Measurements from ENCODE around the gene UAP1L1. TPM values are rescaled to one million over a fixed set of nuclear protein-coding genes. Genes with fewer than 3 reads are reported as not detected.

UAP1L1 gene
- total RNA-seq, 4 donors from 2014 or later: 3.6 to 5.8 (median 5.0) TPM

DNA sequence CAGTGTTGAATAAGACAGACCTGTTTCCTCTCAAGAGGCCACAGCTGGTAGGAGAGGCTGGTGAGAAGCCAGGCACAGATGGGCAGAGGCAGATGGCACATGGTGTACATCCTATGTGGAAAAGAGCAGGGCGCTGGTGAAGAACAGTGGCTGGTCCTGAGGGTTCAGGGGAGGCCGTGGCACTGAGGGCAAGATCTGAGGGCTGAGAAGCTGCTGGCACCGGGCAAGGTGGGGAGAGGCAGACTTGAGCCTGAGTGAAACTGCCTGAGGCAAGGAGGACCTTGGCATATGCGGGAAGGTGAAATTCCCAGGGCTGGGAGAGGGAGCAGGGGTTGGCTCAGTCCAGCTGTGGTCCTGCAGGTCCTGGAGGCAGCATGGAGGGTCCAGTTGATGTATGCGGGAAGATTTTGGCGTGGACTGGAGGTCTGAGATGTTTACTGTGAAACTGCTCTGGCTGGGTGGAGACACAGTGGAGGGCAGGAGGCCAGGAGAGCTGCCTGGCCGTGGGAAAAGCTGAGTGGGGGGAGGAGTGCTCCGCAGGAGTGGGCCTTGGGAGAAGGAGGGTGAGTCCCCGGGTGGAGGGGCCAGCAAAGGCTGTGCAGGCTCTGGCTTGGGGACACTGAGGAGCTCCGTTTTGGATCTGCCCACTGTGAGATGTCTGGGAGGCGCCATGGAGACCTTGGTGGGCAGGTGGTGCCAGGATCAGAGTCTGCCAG is 12.1 kb downstream of the UAP1L1 start:
- Histone ChIP-seq H3K27ac (replicated peaks in 1 of 4) (no peak overlapping the region), H3K4me3 (no peak overlapping the region), H3K9me3 (no peaks in the 10 kb centered on the region), H3K4me1 (peaks cover 19 to 46% (median 36%) of the 10 kb centered on the region in 4 donors), H3K27me3 (no peaks in the 10 kb centered on the region), H3K36me3 (peaks cover 8 to 56% (median 37%) of the 10 kb centered on the region in 4 donors)
- intact Hi-C loops (cut with DNase I): no loop called here
- WGBS: 83% methylated on average over 9 of the region's 11 CpGs
- TF ChIP-seq, protein P1, sequence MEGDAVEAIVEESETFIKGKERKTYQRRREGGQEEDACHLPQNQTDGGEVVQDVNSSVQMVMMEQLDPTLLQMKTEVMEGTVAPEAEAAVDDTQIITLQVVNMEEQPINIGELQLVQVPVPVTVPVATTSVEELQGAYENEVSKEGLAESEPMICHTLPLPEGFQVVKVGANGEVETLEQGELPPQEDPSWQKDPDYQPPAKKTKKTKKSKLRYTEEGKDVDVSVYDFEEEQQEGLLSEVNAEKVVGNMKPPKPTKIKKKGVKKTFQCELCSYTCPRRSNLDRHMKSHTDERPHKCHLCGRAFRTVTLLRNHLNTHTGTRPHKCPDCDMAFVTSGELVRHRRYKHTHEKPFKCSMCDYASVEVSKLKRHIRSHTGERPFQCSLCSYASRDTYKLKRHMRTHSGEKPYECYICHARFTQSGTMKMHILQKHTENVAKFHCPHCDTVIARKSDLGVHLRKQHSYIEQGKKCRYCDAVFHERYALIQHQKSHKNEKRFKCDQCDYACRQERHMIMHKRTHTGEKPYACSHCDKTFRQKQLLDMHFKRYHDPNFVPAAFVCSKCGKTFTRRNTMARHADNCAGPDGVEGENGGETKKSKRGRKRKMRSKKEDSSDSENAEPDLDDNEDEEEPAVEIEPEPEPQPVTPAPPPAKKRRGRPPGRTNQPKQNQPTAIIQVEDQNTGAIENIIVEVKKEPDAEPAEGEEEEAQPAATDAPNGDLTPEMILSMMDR (IDR thresholded peaks at IDR 0.05): no peak
- TF ChIP-seq POLR2AphosphoS5 (IDR thresholded peaks at IDR 0.05) (no peak), EP300 (IDR thresholded peaks at IDR 0.05) (no peak)
- no peak for DNase-seq (ENCODE audit: extremely low spot score)

GRCh38 chr9:137095664-137096517 is 18.6 kb downstream of the UAP1L1 start:
- intact Hi-C loops (cut with DNase I): no loop called here
- 82% methylated on average over 29 of the region's 30 CpGs for WGBS
- H3K27me3 ChIP-seq: no peaks in the 10 kb centered on the region
- TF ChIP-seq, protein P1 (IDR thresholded peaks at IDR 0.05): no peak
- TF ChIP-seq EP300 (IDR thresholded peaks at IDR 0.05) (no peak), POLR2AphosphoS5 (IDR thresholded peaks at IDR 0.05) (no peak), POLR2A (IDR thresholded peaks at IDR 0.05; ENCODE audit: low read depth) (no peak)
- H3K4me3 ChIP-seq: no peak overlapping the region
- no peak overlapping the region for H3K27ac ChIP-seq (replicated peaks in 1 of 4)
- DNase-seq (ENCODE audit: extremely low spot score): no peak
- no peaks in the 10 kb centered on the region for H3K4me1 ChIP-seq
- no peaks in the 10 kb centered on the region for H3K9me3 ChIP-seq
- H3K36me3 ChIP-seq: peaks cover 29 to 93% (median 81%) of the 10 kb centered on the region in 4 donors

DNA sequence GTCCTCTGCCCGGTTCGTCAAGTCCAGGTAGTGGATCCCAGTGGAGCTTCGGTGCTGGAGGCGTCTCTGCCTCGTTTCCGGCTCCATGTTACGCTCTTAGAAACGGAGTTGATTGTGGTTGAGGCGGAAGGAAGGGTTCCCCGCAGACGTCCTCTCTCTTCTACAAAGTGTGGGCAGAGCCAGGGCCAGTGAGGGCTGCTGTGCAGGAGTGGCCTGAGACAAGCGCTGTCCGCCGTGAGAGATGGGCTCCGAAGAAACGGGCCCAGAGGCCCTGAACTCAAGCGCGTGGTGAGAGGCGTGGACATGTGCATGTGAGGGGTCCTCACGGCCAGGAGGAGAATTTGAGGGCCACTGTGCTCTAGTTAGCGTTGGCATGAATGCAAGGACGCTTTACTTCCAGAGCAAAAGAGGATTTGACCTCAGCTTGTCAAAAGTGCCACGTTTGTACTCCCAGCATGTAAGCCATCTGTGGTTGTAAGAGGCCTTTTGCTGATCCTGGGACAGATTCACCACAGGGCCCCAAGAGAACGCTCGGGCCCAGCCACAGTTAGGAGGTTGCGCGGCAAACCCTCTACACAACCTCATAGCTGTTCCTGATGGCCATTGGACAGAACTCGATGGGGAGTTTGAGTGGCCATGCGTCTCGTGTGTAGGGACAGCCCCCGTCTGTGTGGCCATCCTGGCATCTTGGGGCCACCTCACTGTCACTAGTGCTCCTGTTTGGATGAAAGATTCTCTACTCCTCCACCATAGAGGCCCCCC is 19.6 kb downstream of the UAP1L1 start:
- Histone ChIP-seq H3K27ac (replicated peaks in 1 of 4) (no peak overlapping the region), H3K4me3 (no peak overlapping the region), H3K9me3 (no peaks in the 10 kb centered on the region), H3K27me3 (no peaks in the 10 kb centered on the region), H3K36me3 (peaks cover 40 to 95% (median 85%) of the 10 kb centered on the region in 4 donors), H3K4me1 (no peaks in the 10 kb centered on the region)
- WGBS: 92% methylated on average over 31 of the region's 31 CpGs
- TF ChIP-seq POLR2AphosphoS5 (IDR thresholded peaks at IDR 0.05): no peak
- no peak for TF ChIP-seq POLR2A (IDR thresholded peaks at IDR 0.05; ENCODE audit: low read depth)
- no peak for TF ChIP-seq EP300 (IDR thresholded peaks at IDR 0.05)
- TF ChIP-seq, protein P1 (IDR thresholded peaks at IDR 0.05): no peak
- intact Hi-C loops (cut with DNase I): no loop called here
- DNase-seq (ENCODE audit: extremely low spot score): no peak

GRCh38 chr9:137097761-137098462 is 20.6 kb downstream of the UAP1L1 start:
- H3K9me3 ChIP-seq: no peaks in the 10 kb centered on the region
- no peaks in the 10 kb centered on the region for H3K4me1 ChIP-seq
- TF ChIP-seq POLR2AphosphoS5 (IDR thresholded peaks at IDR 0.05): no peak
- no peak for DNase-seq (ENCODE audit: extremely low spot score)
- H3K27ac ChIP-seq (replicated peaks in 1 of 4): no peak overlapping the region
- H3K4me3 ChIP-seq: no peak overlapping the region
- peaks cover 44 to 95% (median 87%) of the 10 kb centered on the region in 4 donors for H3K36me3 ChIP-seq
- intact Hi-C loops (cut with DNase I): no loop called here
- H3K27me3 ChIP-seq: no peaks in the 10 kb centered on the region
- WGBS: 89% methylated on average over 11 of the region's 20 CpGs

Data from esophagus muscularis mucosa (tissue), 4 donors.